Measurements from ENCODE around the gene KANSL1L. TPM values are rescaled to one million over a fixed set of nuclear protein-coding genes. Genes with fewer than 3 reads are reported as not detected.

KANSL1L gene
- polyA plus RNA-seq, 1 experiment = 8.9 TPM

DNA sequence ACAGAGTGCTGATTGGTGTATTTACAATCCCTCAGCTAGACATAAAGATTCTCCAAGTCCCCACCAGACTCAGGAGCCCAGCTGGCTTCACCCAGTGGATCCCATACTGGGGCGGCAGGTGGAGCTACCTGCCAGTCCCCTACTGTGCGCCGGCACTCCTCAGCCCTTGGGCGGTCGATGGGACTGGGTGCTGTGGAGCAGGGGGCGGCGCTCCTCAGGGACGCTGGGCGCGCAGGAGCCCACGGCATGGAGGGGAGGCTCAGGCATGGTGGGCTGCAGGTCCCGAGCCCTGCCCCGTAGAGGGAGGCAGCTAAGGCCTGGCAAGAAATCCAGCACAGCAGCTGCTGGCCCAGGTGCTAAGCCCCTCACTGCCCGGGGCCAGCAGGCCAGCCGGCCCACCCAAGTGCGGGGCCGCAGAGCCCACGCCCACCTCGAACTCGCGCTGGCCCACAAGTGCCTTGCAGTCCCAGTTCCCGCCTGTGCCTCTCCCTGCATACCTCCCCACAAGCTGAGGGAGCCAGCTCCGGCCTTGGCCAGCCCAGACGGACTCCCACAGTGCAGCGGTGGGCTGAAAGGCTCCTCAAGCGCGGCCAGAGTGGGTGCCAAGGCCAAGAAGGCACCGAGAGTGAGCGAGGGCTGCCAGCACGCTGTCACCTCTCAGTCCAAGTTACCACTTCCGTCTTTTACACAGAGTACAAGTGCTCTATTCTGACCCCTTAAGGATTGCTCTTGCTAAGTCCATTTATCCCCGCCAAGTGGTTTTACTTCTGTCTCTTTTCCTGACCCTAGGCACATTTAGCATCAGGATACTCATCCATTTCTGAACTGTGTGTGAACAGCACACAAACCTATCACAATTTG is 170.5 kb downstream of the KANSL1L start:
- CTCF ChIA-PET = interaction anchor here (1.2 kb wide), 1 partner anchor 73 kb away, joined by 5 read pairs; no protein-coding TSS in a partner anchor
- no peak for DNase-seq (ENCODE audit: low read depth, low spot score)
- TF ChIP-seq CTCF (IDR thresholded peaks at IDR 0.05; ENCODE audit: low read depth, low read length) = no peak
- POLR2A ChIA-PET = no interaction called here
- Histone ChIP-seq H3K9me3 (ENCODE audit: control insufficient read depth, insufficient read depth, low read length) (no peaks in the 10 kb centered on the region; the same call in 1 of the 2 replicates), H3K27ac (ENCODE audit: low read depth, low read length) (no peak overlapping the region), H3K4me3 (ENCODE audit: low read depth, low read length) (no peak overlapping the region), H3K27me3 (ENCODE audit: control insufficient read depth, insufficient read depth, low read length) (no peaks in the 10 kb centered on the region)

DNA sequence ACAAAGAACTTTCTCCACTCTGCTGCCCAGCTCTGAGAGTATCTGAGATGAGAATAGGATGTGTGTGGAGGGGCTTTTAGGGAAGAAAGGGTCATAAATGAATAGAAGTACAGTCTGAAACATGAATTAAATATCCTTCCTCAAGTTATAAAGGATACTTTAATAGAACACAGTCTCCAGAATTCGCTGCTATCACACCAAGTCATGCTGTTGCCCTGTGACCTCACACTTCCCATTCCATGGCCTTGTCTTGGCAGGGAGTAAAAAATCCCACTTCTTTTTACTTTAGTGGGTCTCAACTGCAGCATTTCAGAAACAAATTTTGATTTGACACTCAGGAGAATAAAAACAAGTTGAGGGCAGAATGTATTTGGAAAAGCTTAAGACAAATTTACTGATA is 172.6 kb downstream of the KANSL1L start:
- Histone ChIP-seq H3K27me3 (ENCODE audit: control insufficient read depth, insufficient read depth, low read length) (no peaks in the 10 kb centered on the region), H3K9me3 (ENCODE audit: control insufficient read depth, insufficient read depth, low read length) (no peaks in the 10 kb centered on the region; the same call in 1 of the 2 replicates), H3K4me3 (ENCODE audit: low read depth, low read length) (no peak overlapping the region), H3K27ac (ENCODE audit: low read depth, low read length) (no peak overlapping the region)
- ChIA-PET POLR2A (no interaction called here), CTCF (interaction anchor here (0.6 to 1.5 kb wide), 4 partner anchors 9 to 1740 kb away, joined by 3 to 5 read pairs (median 4); no protein-coding TSS in a partner anchor)
- no peak for TF ChIP-seq CTCF (IDR thresholded peaks at IDR 0.05; ENCODE audit: low read depth, low read length)
- no peak for DNase-seq (ENCODE audit: low read depth, low spot score)

DNA sequence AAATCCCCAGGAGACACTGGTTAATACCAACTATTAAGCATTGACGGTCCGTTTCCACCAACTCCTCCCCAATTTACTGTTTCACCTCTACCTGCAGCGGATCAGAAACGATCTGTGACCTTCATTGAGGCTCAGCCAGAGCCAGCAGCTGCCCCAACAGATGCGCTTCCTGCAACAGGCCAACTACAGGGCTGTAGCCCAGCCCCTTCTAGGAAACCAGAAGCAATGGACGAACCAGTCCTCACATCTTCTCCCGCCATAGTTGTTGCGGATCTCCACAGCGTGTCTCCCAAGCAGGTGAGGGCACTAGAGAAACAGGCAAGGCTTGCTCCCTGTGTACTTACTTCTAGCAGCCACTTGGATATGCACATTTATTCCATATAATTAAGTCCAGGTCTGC is 177.2 kb downstream of the KANSL1L start:
- ChIA-PET CTCF (no interaction called here), POLR2A (no interaction called here)
- Histone ChIP-seq H3K27ac (ENCODE audit: low read depth, low read length) (no peak overlapping the region), H3K4me3 (ENCODE audit: low read depth, low read length) (no peak overlapping the region), H3K27me3 (ENCODE audit: control insufficient read depth, insufficient read depth, low read length) (no peaks in the 10 kb centered on the region), H3K9me3 (ENCODE audit: control insufficient read depth, insufficient read depth, low read length) (no peaks in the 10 kb centered on the region)
- no peak for TF ChIP-seq CTCF (IDR thresholded peaks at IDR 0.05; ENCODE audit: low read depth, low read length)
- no peak for DNase-seq (ENCODE audit: low read depth, low spot score)

DNA sequence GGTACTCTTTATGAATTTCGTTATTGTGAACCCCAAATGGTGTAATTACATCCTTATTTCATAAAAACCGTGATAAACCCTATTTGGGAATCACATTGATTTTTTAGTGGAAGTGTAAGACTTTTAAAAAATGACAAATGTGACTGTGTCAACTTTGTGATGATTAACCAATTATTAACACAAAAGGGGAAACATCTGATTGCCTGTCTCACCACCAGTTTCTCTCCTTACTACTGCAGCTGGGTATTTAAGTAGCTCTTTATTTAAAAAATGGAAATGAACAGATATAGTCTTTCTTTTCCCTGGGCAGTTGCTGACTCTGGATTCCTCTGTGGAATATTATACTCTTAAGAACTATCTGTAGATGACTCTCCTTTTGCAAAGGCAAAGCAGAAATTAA is 180.4 kb downstream of the KANSL1L start:
- H3K9me3 ChIP-seq (ENCODE audit: control insufficient read depth, insufficient read depth, low read length) = no peaks in the 10 kb centered on the region
- no peak for TF ChIP-seq CTCF (IDR thresholded peaks at IDR 0.05; ENCODE audit: low read depth, low read length)
- H3K4me3 ChIP-seq (ENCODE audit: low read depth, low read length) = no peak overlapping the region
- POLR2A ChIA-PET = no interaction called here
- CTCF ChIA-PET = interaction anchor here (1.5 to 2.1 kb wide), 2 partner anchors 8 to 204 kb away, joined by 3 to 5 read pairs; no protein-coding TSS in a partner anchor
- no peak for DNase-seq (ENCODE audit: low read depth, low spot score)
- H3K27ac ChIP-seq (ENCODE audit: low read depth, low read length) = no peak overlapping the region
- no peaks in the 10 kb centered on the region for H3K27me3 ChIP-seq (ENCODE audit: control insufficient read depth, insufficient read depth, low read length)

DNA sequence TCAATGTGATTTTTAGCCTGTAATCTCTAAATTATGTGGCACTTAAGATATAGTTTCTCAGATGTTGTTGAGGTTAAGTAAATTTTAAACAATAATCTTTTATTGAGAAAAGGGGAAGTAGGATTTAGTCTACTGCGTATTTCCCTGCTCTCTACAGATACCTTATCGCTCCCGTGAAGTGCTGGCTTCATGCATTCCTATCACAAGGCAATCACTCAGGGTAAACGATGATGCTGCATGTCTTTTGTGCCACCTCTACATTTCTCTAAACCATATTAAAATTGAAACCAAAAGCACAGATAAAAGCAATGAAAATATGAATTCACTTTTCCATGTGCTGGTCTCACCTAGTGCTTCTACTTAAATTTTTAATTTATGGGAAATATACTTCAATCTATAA is 183.2 kb downstream of the KANSL1L start:
- CTCF ChIA-PET = no interaction called here
- H3K9me3 ChIP-seq (ENCODE audit: control insufficient read depth, insufficient read depth, low read length) = no peaks in the 10 kb centered on the region
- no peak for TF ChIP-seq CTCF (IDR thresholded peaks at IDR 0.05; ENCODE audit: low read depth, low read length)
- no peaks in the 10 kb centered on the region for H3K27me3 ChIP-seq (ENCODE audit: control insufficient read depth, insufficient read depth, low read length)
- no peak for DNase-seq (ENCODE audit: low read depth, low spot score)
- no peak overlapping the region for H3K27ac ChIP-seq (ENCODE audit: low read depth, low read length)
- no peak overlapping the region for H3K4me3 ChIP-seq (ENCODE audit: low read depth, low read length)
- POLR2A ChIA-PET = no interaction called here

Measured in AG04450 (cell line).